Testis (tissue), 3 donors: ENCODE measurements around the gene GBP7. TPM values are rescaled to one million over a fixed set of nuclear protein-coding genes. Genes with fewer than 3 reads are reported as not detected.
A peak's percentile ranks its signal among the peaks of the same experiment; 100 is the strongest.
"Not testable (repeated sequence)": the region's sequence is repeated elsewhere in the genome, so short reads cannot be mapped to it uniquely, and the experiment has no call there.

Experiments used
- DNase-seq: peaks from one replicate; pipeline ENCODE4 v3.0.0-alpha.2; 2019
- H3K27ac ChIP-seq, 2 donors: fragments of 200-600 bp; sonication (generic); one replicate each; pipeline ENCODE4 v1.5.1; 2019
- H3K27me3 ChIP-seq: fragments of 200-600 bp; sonication (generic); one replicate; pipeline ENCODE4 v1.5.1; 2019
- H3K36me3 ChIP-seq: fragments of 200-600 bp; sonication (generic); one replicate; pipeline ENCODE4 v1.5.1; 2017; ENCODE audit warnings: low read depth; ENCODE audit errors: missing control alignments
- H3K4me1 ChIP-seq: fragments of 200-600 bp; sonication (generic); one replicate; pipeline ENCODE4 v1.5.1; 2019
- H3K4me3 ChIP-seq, 2 donors: fragments of 200-600 bp; sonication (generic); one replicate each; pipeline ENCODE4 v1.5.1; 2017 to 2019
- H3K9me3 ChIP-seq: fragments of 200-600 bp; sonication (generic); one replicate; pipeline ENCODE4 v1.5.1; 2017
- CTCF ChIP-seq, 3 experiments: fragments of 450-650 bp in 2 of 3; fragments of 200-600 bp in 1 of 3; sonication (generic) in 1 of 3; IDR thresholded peaks; one replicate each; pipeline ENCODE4 v1.5.1; 2016 to 2019; ENCODE audit warnings: antibody characterized with exemption in 3 of 3, mild to moderate bottlenecking in 2 of 3, moderate library complexity in 1 of 3
- POLR2A ChIP-seq: fragments of 450-650 bp; IDR thresholded peaks from one replicate; pipeline ENCODE4 v1.6.1; 2017; ENCODE audit warnings: antibody characterized with exemption, mild to moderate bottlenecking, moderate library complexity
- WGBS, 2 donors: methylation state at CpG; one replicate each; pipeline ENCODE4 v1.1.5; 2018; 5-methylcytosine and 5-hydroxymethylcytosine counted together
- intact Hi-C: fragments of 100-400 bp; cut with DNase I; formaldehyde crosslinking; loops from one replicate; pipeline ENCODE4 v1.15.1; 2023; ENCODE audit warnings: low total_unique reads
- polyA plus RNA-seq: library from polyadenylated mRNA; stranded (reverse); fragments of 350-450 nt; fragmentation: Illumina TruSeq; extraction: RNeasy Lipid Tissue Mini Kit (QIAGEN cat#74804); gene quantifications from one replicate; pipeline ENCODE4 v1.2.3, GENCODE V29; 2014; ENCODE audit warnings: low read depth, low replicate concordance; ENCODE audit not compliant: insufficient read depth
- total RNA-seq, 2 donors: library from RNA; depleted of rRNA; stranded (reverse); fragments of >200 nt; gene quantifications; one replicate each; pipeline ENCODE4 v1.2.3, GENCODE V29; 2016

GBP7 gene
- total and polyA plus RNA-seq, 3 donors from 2014 or later = 0.12 TPM; not detected in 2

GRCh38 chr1:89130716-89131115 lies 45.1 kb downstream of the GBP7 start:
- Histone ChIP-seq H3K4me3 (no peak overlapping the region), H3K9me3 (no peaks in the 10 kb centered on the region), H3K36me3 (no peaks in the 10 kb centered on the region), H3K27me3 (no peaks in the 10 kb centered on the region), H3K27ac (no peak overlapping the region), H3K4me1 (peaks cover 8% of the 10 kb centered on the region)
- no peak for DNase-seq
- WGBS, 2 donors = 67 to 68% methylated on average over 1 of the region's 1 CpG
- intact Hi-C loops = no loop called here
- TF ChIP-seq CTCF (IDR thresholded peaks at IDR 0.05) (no peak), POLR2A (no peak)

GRCh38 chr1:89129911-89130310 lies 45.9 kb downstream of the GBP7 start:
- H3K36me3 ChIP-seq = no peaks in the 10 kb centered on the region
- intact Hi-C loops = no loop called here
- no peaks in the 10 kb centered on the region for H3K9me3 ChIP-seq
- 61 to 65% methylated on average over 4 of the region's 4 CpGs for WGBS, 2 donors
- no peak for DNase-seq
- H3K27me3 ChIP-seq = no peaks in the 10 kb centered on the region
- no peak overlapping the region for H3K27ac ChIP-seq
- peaks cover 8% of the 10 kb centered on the region for H3K4me1 ChIP-seq
- no peak overlapping the region for H3K4me3 ChIP-seq
- TF ChIP-seq POLR2A (no peak), CTCF (IDR thresholded peaks at IDR 0.05) (no peak)

DNA sequence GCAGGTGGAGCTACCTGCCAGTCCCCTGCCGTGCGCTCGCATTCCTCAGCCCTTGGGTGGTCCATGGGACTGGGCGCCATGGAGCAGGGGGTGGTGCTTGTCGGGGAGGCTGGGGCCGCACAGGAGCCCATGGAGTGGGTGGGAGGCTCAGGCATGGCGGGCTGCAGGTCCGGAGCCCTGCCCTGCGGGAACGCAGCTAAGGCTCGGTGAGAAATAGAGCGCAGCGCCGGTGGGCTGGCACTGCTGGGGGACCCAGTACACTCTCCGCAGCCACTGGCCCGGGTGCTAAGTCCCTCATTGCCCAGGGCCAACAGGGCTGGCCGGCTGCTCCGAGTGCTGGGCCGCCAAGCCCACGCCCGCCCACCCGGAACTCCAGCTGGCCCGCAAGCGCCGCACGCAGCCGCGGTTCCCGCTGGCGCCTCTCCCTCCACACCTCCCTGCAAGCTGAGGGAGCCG lies 47.8 kb downstream of the GBP7 start:
- H3K27me3 ChIP-seq, DNase-seq, H3K36me3 ChIP-seq, intact Hi-C loops, H3K9me3 ChIP-seq: not testable (repeated sequence)
- Histone ChIP-seq H3K4me3 (peak overlapping the region; percentile 26 to 46), H3K27ac (peak overlapping the region; percentile 39 to 82), H3K4me1 (peaks cover 12% of the 10 kb centered on the region)
- 76 to 81% methylated on average over 12 to 29 of the region's 31 CpGs for WGBS, 2 donors

DNA sequence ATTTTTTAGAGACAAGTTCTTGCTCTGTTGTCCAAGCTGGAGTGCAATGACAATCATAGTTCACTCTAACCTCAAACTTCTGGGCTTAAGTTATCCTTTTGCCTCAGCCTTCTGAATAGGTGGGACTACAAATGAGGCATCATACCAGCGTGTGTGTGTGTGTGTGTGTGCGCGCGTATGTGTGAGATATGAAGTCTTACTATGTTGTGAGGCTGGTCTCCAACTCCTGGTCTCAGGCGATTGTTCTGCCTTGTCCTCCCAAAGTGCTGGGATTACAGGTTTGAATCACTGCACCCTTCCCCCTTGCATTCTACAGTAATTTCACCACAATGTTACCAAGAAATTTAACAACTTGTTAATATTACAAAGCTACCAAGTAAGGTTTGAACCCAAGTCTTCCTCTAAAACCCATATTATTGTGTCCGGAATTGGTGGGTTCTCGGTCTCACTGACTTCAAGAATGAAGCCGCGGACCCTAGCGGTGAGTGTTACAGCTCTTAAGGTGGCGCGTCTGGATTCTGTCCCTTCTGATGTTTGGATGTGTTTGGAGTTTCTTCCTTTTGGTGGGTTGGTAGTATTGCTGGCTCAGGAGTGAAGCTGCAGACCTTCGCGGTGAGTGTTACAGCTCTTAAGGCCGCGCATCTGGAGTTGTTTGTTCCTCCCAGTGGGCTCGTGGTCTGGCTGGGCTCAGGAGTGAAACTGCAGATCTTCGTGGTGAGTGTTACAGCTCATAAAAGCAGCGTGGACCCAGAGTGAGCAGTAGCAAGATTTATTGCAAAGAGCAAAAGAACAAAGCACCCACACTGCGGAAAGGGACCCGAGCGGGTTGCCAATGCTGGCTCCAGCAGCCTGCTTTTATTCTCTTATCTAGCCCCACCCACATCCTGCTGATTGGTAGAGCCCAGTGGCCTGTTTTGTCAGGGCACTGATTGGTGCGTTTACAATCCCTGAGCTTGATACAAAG lies 48.9 kb downstream of the GBP7 start:
- peak; percentile 49 for DNase-seq
- intact Hi-C loops, H3K36me3 ChIP-seq, H3K4me3 ChIP-seq, H3K27me3 ChIP-seq, H3K9me3 ChIP-seq: not testable (repeated sequence)
- Histone ChIP-seq H3K4me1 (peaks cover 12% of the 10 kb centered on the region), H3K27ac (peak overlapping the region; percentile 77 to 89)
- WGBS, 2 donors = 66 to 73% methylated on average over 23 of the region's 23 CpGs

DNA sequence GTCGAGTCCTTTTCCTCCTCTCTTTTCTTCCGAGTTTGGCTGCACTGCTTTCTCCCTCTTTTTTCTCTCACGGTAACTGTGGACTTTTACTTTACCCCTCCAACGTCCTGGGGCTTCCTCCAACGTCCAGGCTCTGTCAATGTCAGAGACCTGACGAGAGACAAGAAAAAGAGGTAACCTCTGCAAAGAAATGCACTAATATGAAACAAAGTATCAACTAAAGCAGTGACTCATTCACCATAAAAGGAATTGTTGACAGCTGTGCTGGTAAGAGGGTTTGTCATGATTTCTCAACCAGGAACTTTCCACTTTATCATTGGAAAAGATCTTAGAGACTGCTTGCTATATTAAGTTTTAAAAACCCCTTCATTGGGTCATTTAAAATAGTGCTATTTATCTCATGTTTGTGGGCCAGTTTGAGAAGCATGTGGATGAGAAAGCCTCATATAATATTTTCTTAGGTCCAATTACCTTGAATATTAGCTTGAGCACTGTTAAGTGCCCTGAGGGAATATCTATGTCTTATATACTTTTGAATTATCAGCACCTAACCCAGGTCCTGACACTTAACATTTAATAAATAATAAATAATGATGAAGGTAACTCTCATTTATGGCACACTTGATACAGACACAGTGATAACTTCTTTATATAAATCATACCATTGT lies 49.8 kb downstream of the GBP7 start, which contains the start of gene GBP2:
Gene GBP2 (minus strand): TSS at position 202 of the 668 bp plus-strand sequence. CDS start 4,148 bp downstream, outside the sequence.
- peak within 1 kb of the TSS; percentile 77 to 89 for H3K27ac ChIP-seq
- TF ChIP-seq CTCF (IDR thresholded peaks at IDR 0.05) = no peak
- peak; percentile 52 for TF ChIP-seq POLR2A
- intact Hi-C loops = no loop called here
- H3K4me3 ChIP-seq = peak within 1 kb of the TSS; percentile 53 to 58
- H3K9me3 ChIP-seq = no peaks in the 10 kb centered on the region
- no peaks in the 10 kb centered on the region for H3K27me3 ChIP-seq
- 9 to 10% methylated on average over 6 of the region's 6 CpGs for WGBS, 2 donors
- no peaks in the 10 kb centered on the region for H3K36me3 ChIP-seq
- peaks cover 12% of the 10 kb centered on the region for H3K4me1 ChIP-seq
- peak; percentile 47 for DNase-seq
